Cardiac muscle cell (in vitro differentiated cells and primary cell): ENCODE measurements around the gene ENTPD6. TPM values are rescaled to one million over a fixed set of nuclear protein-coding genes. Genes with fewer than 3 reads are reported as not detected.

Experiments
- DNase-seq, 2 donors: peaks; one replicate each; pipeline versions ENCODE4 v3.0.0 to v3.0.0-alpha.2; 2010 to 2017; ENCODE audit warnings: low read depth in 1 of 2, low spot score in 1 of 2
- H3K27ac ChIP-seq: fragments of 200-600 bp; sonication (generic); 2 replicates; pipeline ENCODE4 v1.5.1; 2016
- H3K27me3 ChIP-seq: fragments of 200-600 bp; sonication (generic); 2 replicates; pipeline ENCODE4 v1.6.0; 2016; ENCODE audit warnings: control low read depth
- H3K36me3 ChIP-seq: fragments of 200-600 bp; sonication (generic); 2 replicates; pipeline ENCODE4 v1.5.1; 2016; ENCODE audit warnings: control low read depth
- H3K4me1 ChIP-seq: fragments of 200-600 bp; sonication (generic); 2 replicates; pipeline ENCODE4 v1.8.1; 2017; ENCODE audit warnings: low read depth, mild to moderate bottlenecking, mixed run types
- H3K4me3 ChIP-seq: fragments of 200-600 bp; sonication (generic); 2 replicates; pipeline ENCODE4 v1.5.1; 2016; ENCODE audit warnings: mild to moderate bottlenecking
- H3K9me3 ChIP-seq: fragments of 200-600 bp; sonication (generic); 2 replicates; pipeline ENCODE4 v1.5.1; 2017; ENCODE audit warnings: low read depth, mild to moderate bottlenecking, control low read depth
- polyA plus RNA-seq: library from polyadenylated mRNA; unstranded; fragments of >200 nt; fragmentation: Nextera tagmentation; extraction: Ambion mirVana; gene quantifications from 2 replicates; pipeline ENCODE4 v1.2.1, GENCODE V29; 2016
- total RNA-seq: library from RNA; depleted of rRNA; stranded (reverse); fragments of >200 nt; gene quantifications from 2 replicates; pipeline ENCODE4 v1.2.3, GENCODE V29; 2016
- TF ChIP-seq, protein P1 (sequence below): IDR thresholded peaks from 2 replicates; pipeline ENCODE4 v1.5.1; 2012; ENCODE audit warnings: low read depth, mild to moderate bottlenecking, low read length

Gene ENTPD6
- total and polyA plus RNA-seq, 2 experiments from 2014 or later: 95.7 to 107 TPM

DNA sequence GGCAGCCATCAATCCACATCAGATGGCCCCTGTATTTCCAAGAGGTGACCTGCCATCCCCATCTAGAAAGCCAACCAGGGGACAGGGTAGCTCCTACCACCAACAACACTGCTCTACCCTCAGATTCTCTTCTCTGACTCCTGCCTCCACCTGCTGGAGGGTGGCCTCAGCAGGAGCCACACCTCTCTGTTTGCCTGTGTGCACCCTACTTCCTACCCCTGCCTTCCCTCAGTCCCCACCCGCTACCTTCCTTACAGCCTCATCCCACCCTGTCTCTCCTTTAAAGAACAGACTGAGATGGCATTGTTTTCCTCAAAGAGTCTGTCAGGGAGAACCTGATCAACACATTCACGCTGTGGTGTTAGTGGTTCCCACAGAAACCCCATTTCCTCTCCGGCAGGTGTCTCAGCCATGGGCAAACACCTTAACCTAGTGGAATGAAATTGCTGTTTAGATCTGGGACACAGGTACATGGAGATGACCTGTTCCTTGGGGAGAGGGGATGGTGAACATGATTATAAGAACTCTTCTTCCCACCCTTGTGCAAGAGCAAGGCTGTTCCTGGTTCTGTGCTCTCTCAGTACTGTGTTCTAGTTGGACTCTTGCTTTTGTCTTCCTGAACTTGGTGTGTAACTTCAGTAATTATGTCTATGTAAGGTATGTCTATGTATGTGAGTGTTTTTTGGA lies 1.8 kb downstream of the ENTPD6 start:
- no peak for DNase-seq
- Histone ChIP-seq H3K36me3 (no peaks in the 10 kb centered on the region), H3K27me3 (no peaks in the 10 kb centered on the region), H3K9me3 (no peaks in the 10 kb centered on the region), H3K4me3 (no peak overlapping the region), H3K4me1 (peaks cover 2% of the 10 kb centered on the region), H3K27ac (no peak overlapping the region)
- TF ChIP-seq, protein P1, sequence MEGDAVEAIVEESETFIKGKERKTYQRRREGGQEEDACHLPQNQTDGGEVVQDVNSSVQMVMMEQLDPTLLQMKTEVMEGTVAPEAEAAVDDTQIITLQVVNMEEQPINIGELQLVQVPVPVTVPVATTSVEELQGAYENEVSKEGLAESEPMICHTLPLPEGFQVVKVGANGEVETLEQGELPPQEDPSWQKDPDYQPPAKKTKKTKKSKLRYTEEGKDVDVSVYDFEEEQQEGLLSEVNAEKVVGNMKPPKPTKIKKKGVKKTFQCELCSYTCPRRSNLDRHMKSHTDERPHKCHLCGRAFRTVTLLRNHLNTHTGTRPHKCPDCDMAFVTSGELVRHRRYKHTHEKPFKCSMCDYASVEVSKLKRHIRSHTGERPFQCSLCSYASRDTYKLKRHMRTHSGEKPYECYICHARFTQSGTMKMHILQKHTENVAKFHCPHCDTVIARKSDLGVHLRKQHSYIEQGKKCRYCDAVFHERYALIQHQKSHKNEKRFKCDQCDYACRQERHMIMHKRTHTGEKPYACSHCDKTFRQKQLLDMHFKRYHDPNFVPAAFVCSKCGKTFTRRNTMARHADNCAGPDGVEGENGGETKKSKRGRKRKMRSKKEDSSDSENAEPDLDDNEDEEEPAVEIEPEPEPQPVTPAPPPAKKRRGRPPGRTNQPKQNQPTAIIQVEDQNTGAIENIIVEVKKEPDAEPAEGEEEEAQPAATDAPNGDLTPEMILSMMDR: no peak

DNA sequence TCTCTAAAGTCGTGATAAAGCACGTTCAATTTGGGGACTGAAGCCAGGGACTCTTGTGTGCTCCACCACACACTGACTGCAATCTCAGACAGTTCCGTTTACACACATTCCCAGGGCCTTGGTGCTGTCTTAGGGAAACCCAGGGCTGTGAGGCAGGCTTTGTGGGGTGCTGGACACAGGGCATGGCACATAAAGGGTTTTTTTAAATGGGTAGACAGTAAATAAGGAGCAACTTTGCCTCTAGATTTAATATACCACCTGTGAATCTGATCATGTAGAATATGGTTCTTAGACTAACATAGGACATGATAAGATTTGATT lies 2.3 kb downstream of the ENTPD6 start:
- Histone ChIP-seq H3K9me3 (no peaks in the 10 kb centered on the region), H3K36me3 (no peaks in the 10 kb centered on the region), H3K27me3 (no peaks in the 10 kb centered on the region), H3K27ac (no peak overlapping the region), H3K4me3 (no peak overlapping the region), H3K4me1 (no peaks in the 10 kb centered on the region)
- TF ChIP-seq, protein P1: no peak
- no peak for DNase-seq

DNA sequence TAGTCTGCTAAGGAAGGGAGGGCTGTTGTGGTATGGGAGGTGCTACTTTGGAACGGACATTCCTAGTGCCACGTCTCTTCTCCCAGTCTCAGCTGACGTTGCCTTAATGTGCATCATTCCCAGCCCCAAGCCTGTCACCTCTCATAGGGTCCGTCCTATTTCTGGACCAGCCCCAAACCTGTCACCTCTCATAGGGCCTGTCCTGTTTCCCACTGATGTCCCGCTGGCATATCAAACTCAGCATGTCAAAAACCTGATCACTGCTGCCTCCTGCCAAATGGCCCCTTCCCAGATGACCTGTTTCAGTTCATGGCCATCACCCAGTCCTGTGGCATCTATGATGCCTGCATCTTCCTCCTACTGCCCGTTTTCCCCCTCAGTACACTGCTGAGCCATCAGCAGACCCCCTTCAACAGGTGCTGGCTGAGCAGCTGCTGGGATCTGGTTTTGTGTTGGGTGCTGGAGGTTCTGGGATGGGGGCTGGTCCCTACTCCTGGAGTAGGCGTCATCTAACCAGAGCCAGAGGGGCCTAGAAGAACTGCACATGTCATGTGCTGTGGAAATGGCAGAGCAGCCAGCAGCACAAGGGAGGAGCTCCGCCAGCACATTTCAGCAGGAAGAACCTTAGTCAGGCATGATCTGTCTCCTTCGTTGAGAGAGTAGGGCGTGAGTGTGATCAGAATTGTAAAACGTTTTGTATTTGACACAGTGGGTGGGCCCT lies 3.3 kb downstream of the ENTPD6 start:
- Histone ChIP-seq H3K9me3 (no peaks in the 10 kb centered on the region), H3K36me3 (no peaks in the 10 kb centered on the region), H3K27ac (no peak overlapping the region), H3K4me1 (no peaks in the 10 kb centered on the region), H3K4me3 (no peak overlapping the region), H3K27me3 (no peaks in the 10 kb centered on the region)
- TF ChIP-seq, protein P1: no peak
- DNase-seq: no peak

DNA sequence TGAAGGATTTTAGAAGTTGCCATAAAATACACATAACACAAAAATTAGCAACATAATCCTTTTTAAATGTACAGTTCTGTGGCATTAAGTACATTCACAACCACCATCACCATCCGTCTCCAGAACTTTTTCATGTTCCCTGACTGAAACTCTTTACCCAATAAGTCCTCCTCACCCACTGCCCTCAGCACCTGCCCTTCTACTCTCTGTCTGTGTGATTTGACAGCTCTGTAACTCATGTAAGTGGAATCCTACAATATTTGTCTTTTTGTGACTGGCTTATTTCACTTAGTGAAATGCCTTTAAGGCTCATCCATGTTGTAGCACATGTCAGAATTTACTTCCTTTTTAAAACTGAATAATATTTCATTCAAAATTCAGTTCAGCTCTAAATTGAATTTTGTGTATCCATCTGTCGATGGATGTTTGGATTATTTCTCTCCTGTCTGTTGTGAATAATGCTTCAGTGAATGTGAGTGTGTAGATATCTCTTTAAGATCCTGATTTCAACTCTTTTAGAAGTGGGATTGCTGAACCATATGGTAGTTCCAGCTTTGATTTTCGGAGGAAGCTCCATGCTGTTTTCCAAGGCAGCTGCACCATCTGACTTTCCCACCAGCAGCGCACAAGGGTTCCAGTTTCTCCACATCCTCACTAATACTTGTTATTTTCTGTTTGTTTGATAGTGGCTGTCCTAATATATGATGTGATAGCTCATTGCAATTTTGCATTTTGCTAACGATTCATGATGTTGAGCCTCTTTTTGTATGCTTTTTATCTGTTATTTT lies 4.2 kb downstream of the ENTPD6 start:
- H3K27me3 ChIP-seq: no peaks in the 10 kb centered on the region
- H3K9me3 ChIP-seq: no peaks in the 10 kb centered on the region
- no peak overlapping the region for H3K4me3 ChIP-seq
- no peaks in the 10 kb centered on the region for H3K36me3 ChIP-seq
- no peak overlapping the region for H3K27ac ChIP-seq
- H3K4me1 ChIP-seq: no peaks in the 10 kb centered on the region
- DNase-seq: no peak
- TF ChIP-seq, protein P1: no peak

DNA sequence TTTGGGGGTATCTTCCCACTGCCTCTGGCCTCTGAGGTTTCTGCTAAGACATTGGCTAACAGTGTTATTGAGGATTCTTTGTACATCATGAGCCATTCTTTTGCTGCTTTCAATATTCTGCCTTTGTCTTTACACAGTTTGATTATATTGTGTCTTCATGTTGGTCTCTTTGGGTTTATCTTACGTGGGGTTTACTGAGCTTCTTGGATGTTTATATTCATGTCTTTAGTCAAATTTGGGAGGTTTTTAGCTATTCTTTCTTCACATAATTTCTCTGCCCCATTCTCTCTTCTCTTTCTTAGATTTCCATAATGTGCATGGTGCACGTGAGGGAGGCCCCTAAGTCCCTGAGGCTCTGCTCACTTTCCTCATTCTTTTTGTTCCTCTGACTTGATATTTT lies 7.6 kb downstream of the ENTPD6 start:
- no peaks in the 10 kb centered on the region for H3K27me3 ChIP-seq
- TF ChIP-seq, protein P1: no peak
- H3K27ac ChIP-seq: no peak overlapping the region
- H3K9me3 ChIP-seq: no peaks in the 10 kb centered on the region
- no peaks in the 10 kb centered on the region for H3K36me3 ChIP-seq
- DNase-seq: no peak
- H3K4me1 ChIP-seq: no peaks in the 10 kb centered on the region
- no peak overlapping the region for H3K4me3 ChIP-seq
